GM18873 (cell line): ENCODE results near the gene CACNA1I.

Experiments used
- ATAC-seq: cut with Tn5 transposase; IDR thresholded peaks from one replicate; pipeline ENCODE4 v1.9.1; 2021; ENCODE audit warnings: mild to moderate bottlenecking, moderate library complexity, moderate number of reproducible peaks; ENCODE audit not compliant: unreplicated experiment, low FRiP score

CACNA1I gene

GRCh38 chr22:39535357-39535725 lies 35.2 kb upstream of the CACNA1I start:
- no peak for ATAC-seq

DNA sequence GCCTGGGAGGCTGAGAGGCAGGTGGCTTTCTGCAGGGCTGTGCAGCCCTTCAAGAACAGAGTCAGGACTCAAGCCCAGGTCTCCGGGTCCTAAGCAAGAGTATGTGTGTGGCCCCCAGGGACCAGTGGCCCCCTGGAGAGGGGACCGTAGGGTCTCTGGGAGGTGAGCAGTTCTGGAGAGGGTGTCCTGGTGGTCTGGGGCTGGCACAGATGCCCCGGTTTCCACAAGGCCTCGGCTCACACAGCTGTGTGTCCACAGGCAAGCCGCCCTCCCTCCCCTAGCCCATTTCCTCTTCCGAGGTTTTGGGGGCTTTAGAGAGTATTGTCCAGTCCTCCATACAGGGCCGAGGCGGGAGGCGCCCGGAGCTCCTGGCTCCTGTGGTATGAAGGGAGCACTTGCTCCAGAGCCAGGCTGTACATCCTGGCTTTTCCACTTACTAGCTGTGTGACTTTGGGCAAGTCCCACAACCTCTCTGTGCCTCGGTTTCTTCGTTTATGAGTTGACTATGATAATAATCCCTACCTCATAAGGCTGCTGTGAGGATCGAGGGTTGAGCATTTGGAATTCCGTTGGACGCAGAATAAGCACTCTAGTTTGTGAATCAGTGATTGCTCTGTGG lies 34.6 kb upstream of the CACNA1I start:
- ATAC-seq = no peak

DNA sequence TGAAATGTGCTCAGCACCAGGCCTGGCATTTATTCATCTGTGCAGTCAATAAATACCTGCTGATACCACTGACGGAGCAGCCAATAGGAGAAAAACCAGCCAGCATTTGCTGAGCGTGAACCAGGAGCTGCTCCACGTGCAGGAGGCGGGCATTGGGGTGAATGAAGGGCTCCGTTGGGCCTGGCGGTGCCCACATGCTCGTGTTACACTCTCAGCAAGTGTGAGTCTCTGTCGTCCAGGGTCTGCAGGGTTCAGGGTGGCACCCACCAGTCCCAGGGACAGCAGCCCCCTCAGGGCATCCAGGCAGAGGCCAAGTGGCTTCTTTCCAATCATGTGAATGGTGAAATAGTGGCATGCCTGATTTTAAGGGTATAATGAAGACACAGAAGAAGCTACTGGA lies 33.8 kb upstream of the CACNA1I start:
- ATAC-seq = no peak

- ATAC-seq = no peak
Observed at GRCh38 chr22:39537975-39538374, 32.6 kb upstream of the CACNA1I start.

- ATAC-seq = no peak
Observed at GRCh38 chr22:39543095-39543494, 27.5 kb upstream of the CACNA1I start.

GRCh38 chr22:39545386-39546365 lies 24.9 kb upstream of the CACNA1I start:
- no peak for ATAC-seq

DNA sequence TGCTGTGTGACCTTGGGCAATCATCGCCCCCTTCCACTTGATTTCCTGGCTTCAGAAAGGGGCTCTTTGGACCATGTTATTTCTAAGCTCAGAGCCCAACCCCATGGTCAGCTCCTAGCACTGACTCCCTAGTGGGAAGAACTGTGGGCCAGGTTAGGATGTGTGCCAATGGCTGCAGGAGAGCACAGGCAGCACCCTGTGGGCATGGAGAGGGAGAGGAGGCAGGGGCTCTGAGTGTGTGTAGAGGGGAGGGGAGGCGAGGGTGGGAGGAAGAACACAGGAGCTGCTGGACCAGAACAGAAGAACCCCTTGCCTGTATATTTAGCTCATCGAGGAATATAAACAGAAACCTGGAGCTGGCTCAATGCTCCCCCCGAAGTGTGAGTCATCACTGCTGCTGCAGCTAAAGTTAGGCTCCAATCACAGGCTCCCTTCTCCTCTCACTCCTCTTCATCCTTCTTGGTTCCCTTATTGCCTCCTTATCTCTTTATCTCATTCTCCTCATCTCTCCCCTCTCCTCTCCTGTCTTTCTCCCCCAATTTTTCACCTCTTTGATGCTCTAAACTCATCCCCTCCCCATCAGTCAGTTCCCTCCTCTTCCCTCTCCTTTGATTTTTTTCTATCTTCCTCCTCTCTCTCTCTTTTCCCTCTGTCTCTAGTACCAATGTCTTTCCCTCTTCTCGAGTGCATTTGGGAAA lies 23.5 kb upstream of the CACNA1I start:
- ATAC-seq = no peak

- no peak for ATAC-seq
Observed at GRCh38 chr22:39547587-39547947, 23.0 kb upstream of the CACNA1I start.

DNA sequence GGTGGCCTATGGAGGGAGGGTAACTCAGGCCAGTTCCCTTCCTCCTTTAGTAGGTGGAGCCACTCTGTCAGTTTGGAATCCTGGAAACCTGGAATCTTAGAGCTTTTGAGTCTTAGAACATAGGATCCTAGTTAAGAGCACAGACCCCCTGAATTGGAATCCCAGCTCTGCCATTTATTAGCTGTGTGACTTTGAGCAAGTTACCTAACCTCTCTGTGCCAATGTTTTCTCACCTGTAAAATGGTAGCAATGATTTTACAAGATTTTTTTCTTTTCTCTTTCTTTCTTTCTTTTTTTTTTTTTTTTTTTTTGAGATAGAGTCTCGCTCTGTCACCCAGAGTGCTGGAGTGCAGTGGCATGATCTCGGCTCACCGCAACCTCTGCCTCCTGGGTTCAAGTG lies 17.1 kb upstream of the CACNA1I start:
- no peak for ATAC-seq

- ATAC-seq = no peak
Observed at GRCh38 chr22:39554151-39554550, 16.4 kb upstream of the CACNA1I start.

DNA sequence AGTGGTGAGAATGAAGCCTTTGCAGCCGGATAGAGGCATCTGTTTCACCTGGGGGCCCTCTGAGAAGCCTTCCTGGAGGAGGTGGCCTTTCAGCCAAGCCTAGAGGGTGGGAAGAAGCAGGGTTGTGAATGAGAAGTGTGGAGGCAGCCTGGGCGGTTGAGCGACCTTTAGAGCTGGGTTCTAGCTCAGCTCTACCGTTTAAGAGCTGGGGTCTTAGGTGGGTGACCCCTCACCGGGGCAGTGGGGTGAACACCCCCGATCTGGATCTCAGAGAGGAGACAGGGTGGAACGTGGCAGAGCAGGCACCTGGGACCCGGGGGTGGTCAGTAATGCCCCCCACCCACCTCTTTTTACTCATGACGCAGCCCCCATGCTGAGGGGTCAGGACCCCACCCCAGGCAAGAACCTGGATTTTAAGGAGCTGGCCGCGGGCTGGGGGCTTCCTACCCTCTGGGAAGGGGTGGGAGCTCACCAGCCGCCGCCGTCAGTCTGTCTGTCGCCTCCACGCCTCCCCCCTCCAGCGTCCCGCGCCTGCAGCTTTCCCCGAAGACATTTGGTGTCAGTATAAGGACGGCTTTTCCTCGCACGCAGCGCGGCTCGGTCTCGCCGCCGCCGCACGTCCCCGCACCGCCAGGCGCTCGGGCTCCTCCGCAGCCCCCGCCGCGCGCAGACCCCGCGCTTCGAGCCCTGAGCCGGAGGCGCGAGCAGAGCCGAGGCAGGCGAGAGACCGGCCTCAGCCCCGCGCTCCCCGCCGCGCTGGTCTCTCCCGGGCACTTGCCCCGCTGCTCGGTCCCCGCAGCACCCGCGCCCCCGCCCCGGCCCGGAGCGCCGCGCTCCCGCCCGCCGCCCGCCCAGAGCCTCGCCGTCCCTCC lies 13.3 kb upstream of the CACNA1I start:
- ATAC-seq = no peak

- no peak for ATAC-seq
Observed at GRCh38 chr22:39558254-39558727, 12.3 kb upstream of the CACNA1I start.

DNA sequence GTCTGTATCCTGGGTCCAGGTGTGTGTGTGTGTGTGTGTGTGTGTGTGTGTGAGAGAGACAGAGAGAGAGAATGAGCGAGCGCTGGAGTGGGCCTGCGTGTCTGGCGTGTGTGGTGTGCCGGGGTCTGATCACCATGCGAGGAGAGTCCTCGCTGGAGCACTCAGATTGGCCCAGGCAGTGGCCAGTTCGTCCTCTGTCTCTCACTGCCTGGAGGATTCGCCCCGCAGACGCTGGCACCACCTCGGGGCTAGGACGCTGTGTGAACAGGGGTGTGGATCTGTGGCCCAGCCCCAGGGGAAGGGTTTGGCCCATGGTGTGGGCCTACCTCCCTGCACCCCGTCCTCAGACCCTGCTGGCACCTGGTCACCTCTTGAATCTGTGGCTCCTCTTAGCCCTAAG lies 11.6 kb upstream of the CACNA1I start:
- no peak for ATAC-seq

GRCh38 chr22:39559456-39560105 lies 11.0 kb upstream of the CACNA1I start:
- ATAC-seq = no peak

GRCh38 chr22:39560127-39560526 lies 10.4 kb upstream of the CACNA1I start:
- no peak for ATAC-seq

- no peak for ATAC-seq
Observed at GRCh38 chr22:39562839-39563489, 7.6 kb upstream of the CACNA1I start.

GRCh38 chr22:39563571-39564428 lies 6.8 kb upstream of the CACNA1I start:
- no peak for ATAC-seq

DNA sequence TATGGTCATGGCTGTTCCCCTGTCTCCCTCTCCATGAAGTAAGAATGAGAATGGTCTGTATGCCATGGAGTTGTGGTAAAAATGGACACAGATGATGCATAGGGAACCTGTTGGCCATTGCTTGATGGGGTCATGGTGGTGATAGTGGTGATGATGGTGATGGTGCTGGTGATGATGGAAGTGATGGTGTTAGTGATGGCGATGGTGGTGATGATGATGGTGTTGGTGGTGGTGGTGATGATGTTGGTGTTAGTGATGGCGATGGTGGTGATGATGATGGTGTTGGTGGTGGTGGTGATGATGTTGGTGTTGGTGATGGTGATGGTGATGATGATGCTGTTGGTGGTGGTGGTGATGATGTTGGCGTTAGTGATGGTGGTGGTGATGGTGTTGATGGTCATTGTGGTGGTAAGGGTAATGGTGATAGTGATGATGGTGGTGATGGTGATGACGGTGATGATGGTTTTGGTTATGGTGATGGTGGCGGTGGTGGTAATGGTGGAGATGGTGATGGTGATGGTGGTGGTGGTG lies 5.1 kb upstream of the CACNA1I start:
- no peak for ATAC-seq
